GM10248 (cell line): Measurements from ENCODE around the gene SPATS2L.
A peak's percentile ranks its signal among the peaks of the same experiment; 100 is the strongest.

Experiments
- CTCF ChIA-PET: fragments of 300-600 bp; sonication (Branson Sonifier 250); formaldehyde crosslinking; extraction: SDS; loops from one replicate; lab custom pipeline; 2021; ENCODE audit warnings: antibody characterized with exemption; lab: Yijun Ruan, JAX
- POLR2A ChIA-PET: fragments of 350-650 bp; sonication (Branson Sonifier 250); formaldehyde crosslinking; extraction: SDS; loops from one replicate; lab custom pipeline; 2020; ENCODE audit warnings: antibody characterized with exemption; lab: Yijun Ruan, JAX
- DNase-seq: peaks from one replicate; pipeline ENCODE4 v3.0.0; 2012; ENCODE audit errors: extremely low spot score
- CTCF ChIP-seq: IDR thresholded peaks from 2 replicates; pipeline ENCODE4 v1.5.1; 2012; ENCODE audit warnings: mild to moderate bottlenecking, low read depth; ENCODE audit errors: extremely low read depth, missing control alignments, control extremely low read depth

Gene SPATS2L

GRCh38 chr2:200507179-200507578 lies 200.7 kb downstream of the SPATS2L start:
- no peak for TF ChIP-seq CTCF
- POLR2A ChIA-PET: no interaction called here
- no peak for DNase-seq
- CTCF ChIA-PET: interaction anchor here (3.2 kb wide), 1 partner anchor 24 kb away, joined by 18 read pairs; no protein-coding TSS in a partner anchor

DNA sequence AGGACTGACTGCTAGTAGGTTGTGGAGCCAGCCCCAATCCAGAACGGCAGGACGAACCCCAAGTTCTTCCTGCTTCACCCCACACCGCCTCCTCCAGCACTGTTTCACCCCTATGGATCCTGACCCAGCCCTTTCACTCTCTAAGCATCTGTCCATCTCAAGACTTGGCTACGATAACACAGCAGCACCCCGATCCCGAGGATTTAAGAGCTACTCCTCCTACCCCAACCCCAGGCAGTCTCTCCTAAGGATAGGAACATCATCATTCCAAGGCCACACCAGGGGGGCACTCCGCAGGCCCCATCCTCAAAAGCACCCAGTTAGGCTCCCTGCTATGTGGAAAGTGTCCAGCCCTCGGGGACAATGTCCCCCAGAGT lies 202.7 kb downstream of the SPATS2L start:
- ChIA-PET CTCF (interaction anchor here (0.6 to 3.2 kb wide), 19 partner anchors 10 to 544 kb away, joined by 3 to 18 read pairs (median 4); partner anchors contain the start of gene SGO2), POLR2A (interaction anchor here (0.6 kb wide), 1 partner anchor 428 kb away, joined by 4 read pairs; no protein-coding TSS in a partner anchor)
- peak; percentile 32 for DNase-seq
- no peak for TF ChIP-seq CTCF

GRCh38 chr2:200509612-200510433 lies 203.3 kb downstream of the SPATS2L start, which contains the start of gene KCTD18:
TSS of gene KCTD18 (minus strand) at chr2:200510068. CDS start at chr2:200507016, 3,052 bp downstream.
- CTCF ChIA-PET: interaction anchor here (0.6 to 3.2 kb wide), 18 partner anchors 11 to 544 kb away, joined by 3 to 18 read pairs (median 4); partner anchors contain the start of gene SGO2
- POLR2A ChIA-PET: no interaction called here
- TF ChIP-seq CTCF: peak; percentile 91
- DNase-seq: peak; percentile 98

GRCh38 chr2:200515155-200515554 lies 208.7 kb downstream of the SPATS2L start:
- CTCF ChIA-PET: interaction anchor here (1.1 to 4.1 kb wide), 2 partner anchors 31 to 573 kb away, joined by 3 to 14 read pairs; no protein-coding TSS in a partner anchor
- DNase-seq: no peak
- no peak for TF ChIP-seq CTCF
- POLR2A ChIA-PET: no interaction called here

- no peak for TF ChIP-seq CTCF
- DNase-seq: no peak
- POLR2A ChIA-PET: no interaction called here
- CTCF ChIA-PET: interaction anchor here (0.9 to 2.6 kb wide), 5 partner anchors 10 to 41 kb away, joined by 3 to 11 read pairs (median 4); no protein-coding TSS in a partner anchor
These were observed 216.7 kb downstream of the SPATS2L start for GRCh38 chr2:200523158-200523557.

DNA sequence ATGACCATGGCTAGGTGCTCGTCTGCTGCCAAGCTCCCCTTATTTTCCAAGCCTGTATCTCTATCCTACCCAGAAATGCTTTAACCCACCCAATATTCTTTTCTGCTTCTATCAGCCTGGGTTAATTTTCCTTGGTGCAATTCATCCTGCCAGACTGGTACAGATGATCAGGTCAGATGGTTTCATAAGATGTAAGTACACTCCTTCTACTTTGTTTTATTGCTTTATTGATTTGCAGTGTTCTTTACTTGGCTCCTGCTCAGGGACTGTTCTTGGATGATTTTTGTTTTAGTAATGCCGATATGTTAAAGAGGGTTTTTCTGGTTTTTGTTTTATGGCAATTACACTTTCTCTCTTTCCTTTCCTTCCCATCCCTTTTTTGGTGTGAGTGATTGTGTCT lies 217.1 kb downstream of the SPATS2L start:
- POLR2A ChIA-PET: no interaction called here

More for the DNA sequence above, 217.1 kb downstream of the SPATS2L start:
- no peak for DNase-seq
- no peak for TF ChIP-seq CTCF
- CTCF ChIA-PET: interaction anchor here (0.9 to 2.6 kb wide), 5 partner anchors 10 to 41 kb away, joined by 3 to 11 read pairs (median 4); no protein-coding TSS in a partner anchor
